ENCODE results near the gene KRTAP5-5. TPM values are rescaled to one million over a fixed set of nuclear protein-coding genes. Genes with fewer than 3 reads are reported as not detected.
A peak's percentile ranks its signal among the peaks of the same experiment; 100 is the strongest.
"Not testable (repeated sequence)": the region's sequence is repeated elsewhere in the genome, so short reads cannot be mapped to it uniquely, and the experiment has no call there.

KRTAP5-5 gene, protein sequence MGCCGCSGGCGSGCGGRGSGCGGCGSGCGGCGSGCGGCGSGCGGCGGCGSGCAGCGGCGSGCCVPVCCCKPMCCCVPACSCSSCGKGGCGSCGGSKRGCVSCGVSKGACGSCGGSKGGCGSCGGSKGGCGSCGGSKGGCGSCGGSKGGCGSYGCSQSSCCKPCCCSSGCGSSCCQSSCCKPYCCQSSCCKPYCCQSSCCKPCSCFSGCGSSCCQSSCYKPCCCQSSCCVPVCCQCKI
- not detected for total RNA-seq
- polyA plus RNA-seq, result under 1 TPM in 2 of 3 donors, not detected in 1; 0.28 to 0.92 TPM

GRCh38 chr11:1629326-1630185 is at the start of gene KRTAP5-5:
KRTAP5-5 (plus strand) TSS chr11:1629775; CDS start chr11:1629841, 66 bp downstream.
- WGBS, 2 donors, result 69 to 75% methylated on average over 25 to 26 of the region's 26 CpGs
- no peaks in the 10 kb centered on the region for H3K9me3 ChIP-seq
- intact Hi-C loops (cut with DNase I), result loop anchor here (2.0 kb wide), 1 partner anchor 83 kb away; no protein-coding TSS in a partner anchor

DNA sequence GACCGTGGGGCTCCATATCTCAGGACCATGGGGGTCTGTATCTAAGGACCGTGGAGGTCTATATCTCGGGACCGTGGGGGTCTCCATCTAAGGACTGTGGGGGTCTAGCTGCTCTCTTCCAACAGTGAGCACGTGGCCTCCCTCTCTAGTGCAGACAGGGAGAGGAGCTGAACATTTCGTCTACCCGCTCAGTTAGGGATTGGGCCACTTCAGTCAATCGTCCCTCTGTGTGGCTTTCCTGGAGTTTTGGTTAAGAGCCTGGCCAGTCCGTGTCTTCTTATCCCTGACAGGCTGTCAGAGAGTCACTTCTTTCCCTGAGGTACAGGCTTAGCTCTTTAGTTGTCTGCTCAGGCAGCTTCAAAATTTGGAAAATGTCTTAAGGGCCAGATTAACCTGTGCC is 47.6 kb upstream of the KRTAP5-5 start:
- no peaks in the 10 kb centered on the region for H3K27me3 ChIP-seq
- intact Hi-C loops (cut with DNase I), result no loop called here
- no peak overlapping the region for H3K27ac ChIP-seq
- H3K4me3 ChIP-seq, result no peak overlapping the region
- no peaks in the 10 kb centered on the region for H3K9me3 ChIP-seq
- DNase-seq, result no peak
- no peak for TF ChIP-seq EP300 (IDR thresholded peaks at IDR 0.05)
- TF ChIP-seq, protein P1, sequence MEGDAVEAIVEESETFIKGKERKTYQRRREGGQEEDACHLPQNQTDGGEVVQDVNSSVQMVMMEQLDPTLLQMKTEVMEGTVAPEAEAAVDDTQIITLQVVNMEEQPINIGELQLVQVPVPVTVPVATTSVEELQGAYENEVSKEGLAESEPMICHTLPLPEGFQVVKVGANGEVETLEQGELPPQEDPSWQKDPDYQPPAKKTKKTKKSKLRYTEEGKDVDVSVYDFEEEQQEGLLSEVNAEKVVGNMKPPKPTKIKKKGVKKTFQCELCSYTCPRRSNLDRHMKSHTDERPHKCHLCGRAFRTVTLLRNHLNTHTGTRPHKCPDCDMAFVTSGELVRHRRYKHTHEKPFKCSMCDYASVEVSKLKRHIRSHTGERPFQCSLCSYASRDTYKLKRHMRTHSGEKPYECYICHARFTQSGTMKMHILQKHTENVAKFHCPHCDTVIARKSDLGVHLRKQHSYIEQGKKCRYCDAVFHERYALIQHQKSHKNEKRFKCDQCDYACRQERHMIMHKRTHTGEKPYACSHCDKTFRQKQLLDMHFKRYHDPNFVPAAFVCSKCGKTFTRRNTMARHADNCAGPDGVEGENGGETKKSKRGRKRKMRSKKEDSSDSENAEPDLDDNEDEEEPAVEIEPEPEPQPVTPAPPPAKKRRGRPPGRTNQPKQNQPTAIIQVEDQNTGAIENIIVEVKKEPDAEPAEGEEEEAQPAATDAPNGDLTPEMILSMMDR (IDR thresholded peaks at IDR 0.05), result no peak
- no peak for TF ChIP-seq POLR2AphosphoS5 (IDR thresholded peaks at IDR 0.05)
- TF ChIP-seq POLR2A (IDR thresholded peaks at IDR 0.05), result no peak
- WGBS, 2 donors, result 89 to 91% methylated on average over 9 of the region's 9 CpGs
- no peaks in the 10 kb centered on the region for H3K36me3 ChIP-seq
- no peaks in the 10 kb centered on the region for H3K4me1 ChIP-seq

More at GRCh38 chr11:1629326-1630185, at the start of gene KRTAP5-5:
- Histone ChIP-seq H3K27me3 (peaks cover 0 to 41% (median 22%) of the 10 kb centered on the region in 3 donors), H3K4me3 (no peak within 1 kb of the TSS), H3K4me1 (no peaks in the 10 kb centered on the region), H3K36me3 (no peaks in the 10 kb centered on the region), H3K27ac (no peak within 1 kb of the TSS)
- no peak for DNase-seq
- no peak for TF ChIP-seq POLR2A (IDR thresholded peaks at IDR 0.05)
- TF ChIP-seq, protein P1 (IDR thresholded peaks at IDR 0.05), result no peak
- no peak for TF ChIP-seq EP300 (IDR thresholded peaks at IDR 0.05)
- no peak for TF ChIP-seq POLR2AphosphoS5 (IDR thresholded peaks at IDR 0.05)

GRCh38 chr11:1582909-1583308 is 46.7 kb upstream of the KRTAP5-5 start:
- H3K4me1 ChIP-seq; H3K4me3 ChIP-seq; DNase-seq; H3K36me3 ChIP-seq; H3K27me3 ChIP-seq; intact Hi-C loops (cut with DNase I); H3K9me3 ChIP-seq; H3K27ac ChIP-seq: not testable (repeated sequence)
- WGBS, 2 donors, result 70 to 74% methylated on average over 2 of the region's 2 CpGs

DNA sequence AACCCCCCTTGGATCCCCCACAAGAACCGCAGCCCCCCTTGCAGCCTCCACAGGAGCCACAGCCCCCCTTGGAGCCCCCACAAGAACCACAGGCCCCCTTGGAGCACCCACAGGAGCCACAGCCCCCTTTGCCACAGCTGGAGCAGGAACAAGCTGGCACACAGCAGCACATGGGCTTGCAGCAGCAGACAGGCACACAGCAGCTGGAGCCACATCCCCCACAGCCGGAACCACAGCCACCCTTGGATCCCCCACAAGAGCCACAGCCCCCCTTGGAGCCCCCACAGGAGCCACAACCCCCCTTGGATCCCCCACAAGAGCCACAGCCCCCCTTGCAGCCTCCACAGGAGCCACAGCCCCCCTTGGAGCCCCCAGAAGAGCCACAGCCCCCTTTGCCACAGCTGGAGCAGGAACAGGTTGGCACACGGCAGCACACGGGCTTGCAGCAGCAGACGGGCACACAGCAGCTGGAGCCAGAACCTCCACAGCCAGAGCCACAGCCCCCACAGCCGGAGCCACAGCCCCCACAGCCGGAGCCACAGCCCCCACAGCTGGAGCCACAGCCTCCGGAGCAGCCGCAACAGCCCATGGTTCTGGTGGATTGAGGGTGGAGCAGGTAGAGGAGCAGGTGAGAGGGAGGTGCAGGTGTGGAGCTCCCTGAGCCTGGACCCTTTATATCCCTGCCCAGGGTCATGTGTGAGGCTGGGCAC is 44.8 kb upstream of the KRTAP5-5 start, which contains the start of gene KRTAP5-1:
Gene KRTAP5-1 (minus strand): TSS at position 623 of the 710 bp plus-strand sequence. CDS start 34 bp downstream, at position 589.
- DNase-seq; H3K27ac ChIP-seq; H3K36me3 ChIP-seq; H3K27me3 ChIP-seq; H3K9me3 ChIP-seq; intact Hi-C loops (cut with DNase I); H3K4me3 ChIP-seq; H3K4me1 ChIP-seq: not testable (repeated sequence)
- WGBS, 2 donors, result 38 to 42% methylated on average over 9 of the region's 9 CpGs

DNA sequence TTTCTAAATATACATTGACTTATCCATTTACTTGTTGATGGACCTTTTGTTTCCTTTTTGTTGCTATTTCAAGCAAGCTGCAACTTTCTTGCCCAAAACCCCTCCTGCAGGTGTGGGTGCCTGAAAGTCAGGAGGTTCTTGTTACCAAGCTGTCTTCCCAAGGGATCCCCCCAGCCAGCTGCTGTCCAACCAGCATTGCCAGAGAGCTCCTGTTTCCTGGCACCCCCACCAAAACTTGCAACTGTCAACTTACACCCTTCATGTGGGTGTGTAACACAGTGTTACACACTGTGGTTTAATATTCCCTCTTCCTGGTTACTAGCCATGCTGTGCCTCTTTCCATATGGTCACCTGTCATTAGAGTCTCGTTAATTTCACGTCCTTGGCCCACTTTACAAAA is 42.9 kb upstream of the KRTAP5-5 start:
- Histone ChIP-seq H3K9me3 (no peaks in the 10 kb centered on the region), H3K27me3 (no peaks in the 10 kb centered on the region), H3K36me3 (no peaks in the 10 kb centered on the region), H3K27ac (no peak overlapping the region), H3K4me3 (no peak overlapping the region), H3K4me1 (no peaks in the 10 kb centered on the region)
- peak; percentile 44 for DNase-seq
- 71 to 81% methylated on average over 2 of the region's 2 CpGs for WGBS, 2 donors
- intact Hi-C loops (cut with DNase I), result no loop called here
- TF ChIP-seq POLR2AphosphoS5 (IDR thresholded peaks at IDR 0.05), result no peak
- no peak for TF ChIP-seq EP300 (IDR thresholded peaks at IDR 0.05)
- TF ChIP-seq, protein P1 (IDR thresholded peaks at IDR 0.05), result no peak
- no peak for TF ChIP-seq POLR2A (IDR thresholded peaks at IDR 0.05)

GRCh38 chr11:1589191-1589963 is 40.2 kb upstream of the KRTAP5-5 start:
- H3K27ac ChIP-seq; intact Hi-C loops (cut with DNase I); H3K27me3 ChIP-seq: not testable (repeated sequence)

More at GRCh38 chr11:1589191-1589963, 40.2 kb upstream of the KRTAP5-5 start:
- not testable (repeated sequence) for H3K36me3 ChIP-seq, H3K4me1 ChIP-seq, H3K9me3 ChIP-seq, H3K4me3 ChIP-seq
- WGBS, 2 donors, result 23 to 26% methylated on average over 8 of the region's 10 CpGs
- peak; percentile 49 for DNase-seq

All from sigmoid colon (tissue), 7 donors.